ENCODE measurements around the gene CFAP99. TPM values are rescaled to one million over a fixed set of nuclear protein-coding genes. Genes with fewer than 3 reads are reported as not detected.
A peak's percentile ranks its signal among the peaks of the same experiment; 100 is the strongest.

Gene CFAP99
- total and polyA plus RNA-seq, 9 of the 15 experiments (the other 6 are each of a cell fraction or from before 2014, with no cell fraction given) = 0.07 to 0.18 (median 0.09) TPM; not detected in 6

GRCh38 chr4:2441393-2442174 is 22.8 kb downstream of the CFAP99 start (continued):
- TF ChIP-seq ZBTB40 (IDR thresholded peaks at IDR 0.05) (no peak), ZBTB40 (CRISPR knock-in tag; IDR thresholded peaks at IDR 0.05) (no peak), PTTG1 (tag; IDR thresholded peaks at IDR 0.05; ENCODE audit: low read depth) (no peak), IRF9 (tag; IDR thresholded peaks at IDR 0.05) (no peak), RCOR1 (IDR thresholded peaks at IDR 0.05; ENCODE audit: borderline replicate concordance in 1 of 2, low read depth in 2 of 2, low read length in 2 of 2) (peak in 1 of 2 experiments; percentile 82; a peak in 2 of 4 replicates), ZNF780A (CRISPR knock-in tag; IDR thresholded peaks at IDR 0.05) (no peak), HDAC2 (IDR thresholded peaks at IDR 0.05) (0 out of 2 replicates have a peak, but pooled peaks have one; percentile 56), RBBP5 (IDR thresholded peaks at IDR 0.05; ENCODE audit: borderline replicate concordance, insufficient read depth, low read length, poor library complexity, severe bottlenecking) (no peak), POLR2AphosphoS2 (IDR thresholded peaks at IDR 0.05; ENCODE audit: low read length) (no peak), ZBTB12 (CRISPR knock-in tag; IDR thresholded peaks at IDR 0.05) (no peak), PTBP1 (IDR thresholded peaks at IDR 0.05; ENCODE audit: low read depth, low read length) (no peak), U2AF2 (optimal IDR thresholded peaks at IDR 0.05; ENCODE audit: low read depth, low read length) (no peak)

Data from K562 (cell line).